ENCODE results near the gene ARID3B.
A peak's percentile ranks its signal among the peaks of the same experiment; 100 is the strongest.

Gene ARID3B

GRCh38 chr15:74608786-74609185, 67.8 kb downstream of the ARID3B start:
- no peak for DNase-seq

GRCh38 chr15:74609938-74610301, 68.9 kb downstream of the ARID3B start:
- DNase-seq: no peak

DNA sequence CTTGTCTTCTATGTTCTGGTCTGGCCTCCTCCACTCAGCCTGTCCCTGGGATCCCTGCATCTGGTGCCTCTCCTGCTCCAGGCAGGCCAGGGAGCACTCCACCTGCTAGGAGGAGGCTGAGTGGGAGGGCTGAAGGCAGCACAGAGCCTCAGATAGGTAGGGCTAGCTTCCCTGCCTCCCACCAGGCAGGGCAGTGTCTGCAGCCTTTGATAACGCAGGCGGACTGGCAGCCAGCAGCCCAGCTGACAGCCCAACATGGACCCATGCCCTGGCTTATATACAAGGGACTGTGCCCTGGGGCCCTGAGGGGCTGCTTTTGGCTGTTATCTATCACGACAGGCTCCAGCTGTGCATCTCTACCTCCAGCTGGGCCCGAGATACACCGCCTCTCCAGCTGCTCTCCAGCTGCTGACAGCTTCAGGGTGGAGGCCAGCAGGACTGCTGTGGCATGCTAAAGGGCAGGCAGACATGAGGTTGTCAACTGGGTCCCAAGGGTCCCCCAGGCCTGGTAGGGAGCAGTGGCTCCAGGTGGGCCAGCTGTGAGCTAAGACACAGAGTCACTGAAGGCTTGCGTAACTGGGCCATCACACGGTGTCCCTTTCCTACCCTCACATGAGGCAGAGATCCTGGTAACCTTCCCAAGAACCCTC, 69.4 kb downstream of the ARID3B start:
- no peak for DNase-seq

DNA sequence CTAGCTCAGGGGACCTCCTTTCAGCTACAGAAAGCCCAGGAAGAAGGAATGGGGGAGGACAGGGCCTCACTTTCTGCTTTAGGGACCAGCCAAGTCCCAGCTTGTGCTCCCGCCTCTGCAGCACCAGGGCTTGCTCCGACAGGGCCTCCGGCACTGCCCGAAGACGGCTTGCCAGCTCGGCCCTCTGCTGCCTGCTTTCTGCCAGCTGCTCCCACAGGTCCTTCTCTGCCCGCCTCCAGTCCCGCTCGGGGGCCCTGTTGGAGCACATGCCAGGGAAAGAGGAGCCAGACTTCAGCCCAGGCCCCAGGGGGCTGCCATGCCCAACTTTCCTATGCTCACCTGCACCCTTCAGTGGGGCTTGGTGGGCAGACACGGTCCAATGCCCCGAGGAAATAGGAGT, 70.3 kb downstream of the ARID3B start:
- no peak for DNase-seq

- no peak for DNase-seq
Measured at GRCh38 chr15:74611834-74612233, 70.8 kb downstream of the ARID3B start.

DNA sequence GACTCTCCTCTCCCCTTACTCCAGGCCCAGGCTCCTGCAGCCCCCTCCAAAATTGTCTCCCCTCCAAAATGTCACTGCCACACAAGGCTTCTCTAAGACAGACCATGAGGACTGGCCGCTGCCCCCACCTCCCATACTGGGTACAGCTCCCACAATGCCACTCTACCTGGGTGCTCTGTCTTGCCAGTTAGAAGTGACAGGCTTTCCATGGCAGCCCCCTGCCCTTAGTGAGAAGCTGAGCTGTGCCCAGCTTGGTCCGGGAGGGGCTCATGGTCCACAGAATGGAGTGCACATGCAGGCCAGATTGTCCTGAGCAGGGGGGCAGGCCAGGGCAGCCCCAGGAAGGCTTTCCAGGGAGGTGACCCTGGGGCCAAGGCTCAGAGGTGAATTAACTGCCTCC, 71.7 kb downstream of the ARID3B start:
- DNase-seq: no peak

DNA sequence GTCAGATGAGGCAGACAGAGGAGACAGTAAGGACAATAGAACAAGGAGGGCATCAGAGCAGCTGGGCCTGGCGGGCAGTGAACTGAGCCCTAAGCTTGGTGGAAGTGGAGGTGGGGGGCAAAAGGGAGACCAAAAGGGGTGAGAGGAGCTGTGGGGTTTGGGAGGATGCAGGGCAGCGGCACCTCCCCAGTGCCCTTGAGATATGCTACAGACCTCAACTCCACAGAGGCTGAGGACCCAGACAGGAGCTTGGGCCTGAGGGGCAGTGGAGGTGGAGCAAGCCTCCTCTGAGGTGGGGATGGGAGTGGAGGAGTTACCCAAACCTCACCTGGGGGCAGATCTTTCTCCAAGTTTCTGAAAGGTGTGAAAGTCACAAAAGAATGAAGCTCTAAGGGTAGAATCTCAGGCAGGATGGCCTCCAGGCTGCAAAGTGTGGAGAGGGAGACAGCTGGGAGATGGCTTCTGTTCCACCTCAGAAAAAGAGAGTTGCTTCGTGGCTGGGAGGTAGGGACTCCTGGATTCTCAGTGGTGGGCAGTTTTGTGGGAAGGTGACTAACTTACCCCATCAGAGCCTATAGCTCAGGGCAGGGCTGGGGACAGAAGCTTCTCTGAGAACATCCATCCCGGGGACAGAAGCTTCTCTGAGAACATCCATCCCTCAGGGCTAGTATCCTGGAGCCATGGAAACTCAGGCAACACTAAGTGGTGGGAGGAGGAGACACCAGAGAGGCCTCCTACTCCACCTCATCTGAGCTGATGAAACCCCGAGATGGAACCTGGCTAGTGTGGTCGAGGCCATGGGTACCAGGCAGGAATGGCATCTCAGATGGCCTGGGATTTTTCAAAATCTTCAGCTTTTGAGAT, 72.3 kb downstream of the ARID3B start:
- DNase-seq: no peak

DNA sequence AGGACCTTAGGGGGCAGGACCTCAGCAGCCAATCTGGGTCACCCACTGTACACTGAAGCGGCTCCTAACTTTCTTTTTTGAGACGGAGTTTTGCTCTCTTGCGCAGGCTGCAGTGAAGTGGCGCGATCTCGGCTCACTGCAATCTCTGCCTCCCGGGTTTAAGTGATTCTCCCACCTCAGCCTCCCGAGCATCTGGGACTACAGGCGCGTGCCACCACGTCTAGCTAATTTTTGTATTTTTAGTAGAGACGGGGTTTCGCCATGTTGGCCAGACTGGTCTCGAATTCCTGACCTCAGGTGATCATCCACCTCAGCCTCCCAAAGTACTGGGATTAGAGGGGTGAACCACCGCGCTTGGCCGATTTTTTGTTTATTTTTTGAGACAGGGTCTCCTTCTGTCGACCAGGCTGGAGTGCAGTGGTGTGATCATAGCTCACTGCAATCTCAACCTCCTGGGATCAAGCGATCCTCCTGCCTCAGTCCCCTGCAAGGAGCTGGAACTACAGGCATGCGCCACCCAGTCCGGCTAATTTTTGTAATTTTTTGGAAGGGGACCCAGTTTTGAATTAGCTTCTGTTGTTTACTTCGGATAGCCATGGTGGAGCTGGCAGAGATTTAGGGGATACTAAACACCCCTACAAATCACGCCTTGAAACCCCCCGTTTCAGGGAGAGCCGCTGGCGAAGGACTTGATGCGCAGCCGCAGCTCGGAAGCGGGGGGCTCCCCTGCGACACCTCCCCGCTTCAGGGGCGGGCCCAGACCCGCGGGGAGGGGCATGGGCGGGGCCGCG, 73.1 kb downstream of the ARID3B start:
- no peak for DNase-seq

DNA sequence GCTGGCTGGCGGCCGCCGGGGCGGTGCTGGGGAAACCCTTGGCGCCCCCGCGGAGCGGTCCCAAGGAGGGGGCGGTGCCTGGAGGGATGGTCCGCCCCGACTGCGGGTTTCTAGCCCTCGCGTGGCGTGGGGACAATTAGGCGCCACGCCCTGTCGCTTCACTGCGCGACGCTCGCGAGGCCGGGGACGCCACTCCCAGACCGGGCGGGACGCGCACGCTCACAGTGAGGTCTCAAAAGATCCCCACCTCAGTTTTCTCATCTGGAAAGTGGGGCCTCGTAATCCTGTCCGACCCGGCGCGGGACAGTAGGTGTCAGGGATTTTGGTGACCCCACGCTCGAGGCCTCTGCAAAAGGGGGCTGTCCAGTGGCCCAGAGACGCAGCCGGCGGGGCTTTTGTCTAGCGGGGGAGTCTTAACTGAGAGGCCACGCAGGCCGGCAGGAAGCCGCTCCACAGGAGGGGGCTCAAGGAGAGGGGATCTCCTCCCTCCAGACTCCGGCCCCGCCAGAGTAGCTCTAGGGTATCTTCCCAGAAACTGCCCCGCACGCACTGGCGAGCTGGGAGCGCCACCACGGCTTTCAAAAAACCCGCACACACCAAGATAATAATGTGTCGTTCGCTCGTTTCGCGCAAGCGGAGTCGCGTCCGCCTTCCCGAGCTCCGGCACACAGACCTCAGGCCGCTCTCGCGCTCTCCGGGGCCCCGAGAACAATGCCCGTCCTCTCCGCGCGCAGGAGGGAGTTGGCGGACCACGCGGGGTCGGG, 73.9 kb downstream of the ARID3B start:
- DNase-seq: peak; percentile 84

- DNase-seq: peak; percentile 92
Measured at GRCh38 chr15:74615508-74616365, 74.7 kb downstream of the ARID3B start, which contains the start of gene CLK3. Gene CLK3 (plus strand): TSS chr15:74615836. CDS start chr15:74619197, 3,361 bp downstream.

DNA sequence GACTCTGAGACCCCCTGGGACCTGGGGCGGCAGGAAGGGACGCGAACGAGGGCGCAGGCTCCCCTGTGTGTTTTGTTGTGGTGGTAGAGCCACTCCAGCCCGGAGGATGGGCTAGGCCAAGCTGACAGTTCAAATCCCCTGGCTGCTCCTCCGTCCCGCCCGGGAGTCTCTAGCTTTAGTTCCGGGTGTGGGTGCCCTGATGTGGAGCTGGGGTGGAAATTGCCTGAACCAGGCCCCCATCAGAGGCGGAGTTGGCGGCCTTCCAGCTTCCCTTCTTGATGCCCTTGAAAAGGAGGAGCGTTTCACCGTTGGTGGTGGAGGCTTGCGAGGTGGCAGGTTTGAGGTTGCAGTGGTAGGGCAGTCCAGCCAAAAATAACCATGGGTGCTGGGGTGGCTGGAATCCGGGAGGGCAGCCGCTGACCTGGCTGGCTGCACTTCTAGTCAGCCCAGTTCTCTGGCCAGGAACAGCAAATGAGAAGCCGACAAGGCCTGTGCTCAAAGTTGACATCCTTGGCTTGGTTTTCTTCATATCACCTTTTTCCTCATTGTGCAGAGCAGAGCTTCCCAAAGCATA, 75.4 kb downstream of the ARID3B start:
- peak; percentile 51 for DNase-seq

DNA sequence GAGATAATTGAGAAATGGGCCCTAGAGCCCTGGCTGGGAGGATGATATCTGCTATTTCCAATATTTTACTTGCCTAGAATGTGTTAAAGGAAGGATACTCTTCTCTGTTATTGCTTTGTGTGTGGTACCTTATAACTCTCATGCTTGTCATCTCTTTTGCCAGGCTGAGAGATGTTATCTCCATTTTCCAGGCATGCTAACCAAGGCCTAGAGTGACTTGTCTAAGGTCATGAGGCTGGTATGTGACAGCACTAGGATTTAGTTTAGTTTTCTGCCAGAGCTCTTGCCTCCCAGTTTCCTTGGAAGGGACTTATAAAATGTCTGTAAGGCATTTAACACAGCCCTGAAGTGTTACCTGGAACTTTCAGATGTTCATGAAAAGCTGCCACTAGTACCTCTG, 76.0 kb downstream of the ARID3B start:
- DNase-seq: no peak

DNA sequence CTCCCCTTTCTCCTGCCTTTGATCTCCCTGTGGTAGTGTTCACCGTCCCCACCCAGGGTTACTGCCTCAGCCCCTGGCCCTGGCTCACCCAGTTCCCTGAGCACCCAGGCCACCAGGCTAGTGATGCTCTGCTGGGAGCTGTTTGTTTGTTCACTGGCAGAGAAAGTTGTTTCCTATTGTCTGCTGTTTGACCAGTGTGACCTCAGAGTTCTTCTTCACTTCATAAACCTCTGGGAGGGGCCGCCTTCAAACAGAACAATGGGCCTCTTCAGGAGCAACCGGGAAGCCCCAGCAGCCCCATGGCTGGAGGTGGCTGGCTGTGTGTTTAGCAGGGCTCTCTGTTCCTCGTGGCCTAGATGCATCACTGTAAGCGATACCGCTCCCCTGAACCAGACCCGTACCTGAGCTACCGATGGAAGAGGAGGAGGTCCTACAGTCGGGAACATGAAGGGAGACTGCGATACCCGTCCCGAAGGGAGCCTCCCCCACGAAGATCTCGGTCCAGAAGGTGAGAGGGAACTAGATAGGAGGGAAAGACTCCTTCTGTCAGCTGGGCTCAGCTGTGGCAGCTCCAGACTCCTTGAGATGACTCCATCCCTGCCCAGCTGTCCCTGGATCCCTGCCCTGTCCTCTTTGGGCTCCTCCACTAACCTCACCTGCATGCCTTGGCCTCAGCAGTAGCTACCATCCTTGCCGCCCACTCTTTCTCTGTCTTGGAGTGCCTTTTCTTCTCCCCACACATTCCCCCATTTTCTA, 78.0 kb downstream of the ARID3B start:
- no peak for DNase-seq

- no peak for DNase-seq
Measured at GRCh38 chr15:74619916-74620635, 79.1 kb downstream of the ARID3B start.

GRCh38 chr15:74620636-74621545, 79.9 kb downstream of the ARID3B start:
- peak; percentile 55 for DNase-seq

DNA sequence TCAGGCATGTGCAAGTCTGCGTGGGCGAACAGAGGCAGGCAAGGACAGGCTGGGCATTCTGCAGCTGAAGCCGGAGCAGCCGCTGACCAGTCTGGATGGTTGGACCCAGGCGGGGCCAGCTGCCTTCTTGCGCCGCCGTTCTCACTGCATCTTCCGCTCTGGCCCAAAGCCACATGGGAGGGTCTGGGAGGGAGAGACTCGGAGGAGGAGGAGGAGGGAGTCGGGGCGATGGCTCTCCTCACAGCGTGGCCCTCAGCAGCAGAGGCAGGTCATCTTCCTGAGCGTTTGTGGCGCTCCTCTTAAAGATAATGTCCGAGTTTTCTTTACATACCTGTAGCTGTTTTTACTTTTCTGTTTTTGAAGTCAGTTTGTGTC, 80.5 kb downstream of the ARID3B start:
- no peak for DNase-seq

DNA sequence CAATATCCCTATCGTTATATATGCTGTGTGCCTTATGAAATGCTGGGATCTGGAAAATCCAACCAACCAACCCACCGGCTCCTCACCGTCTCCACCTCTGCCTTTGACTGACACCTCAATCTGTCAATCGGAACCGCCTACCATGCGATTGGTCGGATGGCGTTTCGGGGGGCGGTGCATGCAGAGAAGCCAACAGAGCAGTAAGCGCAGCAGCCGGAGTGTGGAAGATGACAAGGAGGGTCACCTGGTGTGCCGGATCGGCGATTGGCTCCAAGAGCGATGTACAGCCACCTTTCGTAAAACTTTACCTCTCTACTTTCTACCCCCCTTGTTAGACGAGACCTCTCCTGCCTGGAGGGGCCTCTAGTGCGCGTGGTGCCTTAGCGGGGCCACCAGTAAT, 80.9 kb downstream of the ARID3B start:
- DNase-seq: no peak

DNA sequence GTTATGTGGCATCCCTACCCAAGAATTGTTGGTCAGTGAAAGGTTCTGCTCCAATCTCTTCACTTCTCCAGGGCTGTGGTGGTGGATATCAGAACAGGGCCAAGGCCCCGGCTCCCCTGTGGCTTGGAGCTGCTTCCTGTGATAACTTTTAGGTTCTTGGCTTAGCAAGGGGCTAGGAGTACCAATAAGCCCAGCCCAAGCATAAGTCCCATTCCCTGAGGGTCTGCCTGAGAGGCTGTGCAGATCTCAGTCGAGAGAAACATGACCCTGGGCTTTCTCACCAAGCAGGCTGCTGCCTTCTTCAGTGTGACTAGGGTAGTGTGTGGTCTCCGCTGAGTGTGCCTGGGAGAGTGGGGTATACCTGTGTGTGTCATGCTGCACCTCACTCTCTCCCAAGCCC, 81.7 kb downstream of the ARID3B start:
- no peak for DNase-seq

Data from activated CD4-positive, alpha-beta T cell treated with anti-CD3 and anti-CD28 coated beads for 1 hour (primary cell).